Measurements from ENCODE around the gene TRAPPC12.

GRCh38 chr2:3522961-3523421 is 143.5 kb downstream of the TRAPPC12 start:
- TF ChIP-seq CTCF (IDR thresholded peaks at IDR 0.05; ENCODE audit: low read depth, low read length, poor library complexity, severe bottlenecking) = no peak
- TF ChIP-seq EZH2phosphoT487 (IDR thresholded peaks at IDR 0.05; ENCODE audit: borderline replicate concordance, low read length) = no peak
